Ovary (tissue), 9 donors: Measurements from ENCODE around the gene GPA33. TPM values are rescaled to one million over a fixed set of nuclear protein-coding genes. Genes with fewer than 3 reads are reported as not detected.

Source experiments
- DNase-seq, 5 donors: peaks; one replicate each; pipeline ENCODE4 v3.0.0-alpha.2; 2019 to 2020
- H3K27ac ChIP-seq, 2 donors: fragments of 200-600 bp; one replicate each; pipeline versions ENCODE4 v1.5.1 to v1.8.0; 2019 to 2022
- H3K27me3 ChIP-seq: fragments of 200-600 bp; one replicate; pipeline ENCODE4 v1.8.0; 2022
- H3K36me3 ChIP-seq: fragments of 200-600 bp; sonication (generic); one replicate; pipeline ENCODE4 v1.5.1; 2019
- H3K4me1 ChIP-seq: one replicate; pipeline ENCODE4 v1.8.1; 2013; ENCODE audit warnings: mild to moderate bottlenecking, moderate library complexity; ENCODE audit not compliant: insufficient read depth
- H3K4me3 ChIP-seq: fragments of 200-600 bp; sonication (generic); one replicate; pipeline ENCODE4 v1.5.1; 2017
- H3K9me3 ChIP-seq, 2 donors: fragments of 200-600 bp in 1 of 2; sonication (generic) in 1 of 2; one replicate each; pipeline versions ENCODE4 v1.5.1 to v1.8.1; 2013 to 2019; ENCODE audit warnings: mild to moderate bottlenecking in 1 of 2, moderate library complexity in 1 of 2
- EP300 ChIP-seq: sonication (generic); formaldehyde crosslinking; IDR thresholded peaks from one replicate; pipeline ENCODE4 v1.6.1; 2017; ENCODE audit warnings: antibody characterized with exemption
- POLR2A ChIP-seq: fragments of 450-650 bp; IDR thresholded peaks from one replicate; pipeline ENCODE4 v1.6.1; 2017; ENCODE audit warnings: antibody characterized with exemption, mild to moderate bottlenecking, moderate library complexity
- WGBS, 3 donors: extraction: QIAGEN DNeasy Blood & Tissue Kit in 1 of 3; methylation state at CpG; one replicate each; pipeline versions ENCODE4 v1.1.5 to v1.1.7; 2013 to 2017; 5-methylcytosine and 5-hydroxymethylcytosine counted together
- intact Hi-C, 4 donors: fragments of 100-400 bp; cut with DNase I; formaldehyde crosslinking; loops; one replicate each; pipeline versions ENCODE4 v1.11.0 to v1.15.1; 2022 to 2023
- polyA plus RNA-seq, 2 donors: library from polyadenylated mRNA; stranded (reverse); fragments of 200-250 nt in 1 of 2; fragments of 350-450 nt in 1 of 2; fragmentation: Illumina TruSeq in 1 of 2; extraction: RNeasy Lipid Tissue Mini Kit (QIAGEN cat#74804) in 1 of 2; gene quantifications; one replicate each; pipeline ENCODE4 v1.2.3, GENCODE V29; 2013 to 2014
- total RNA-seq, 7 donors: library from RNA; depleted of rRNA in 2 of 7; stranded (reverse); fragments of >200 nt in 2 of 7; fragmentation: NEBNext Ultra II Directional in 3 of 7; extraction: Animal tissue kit (Norgen Biotek cat#: 25700) in 3 of 7; gene quantifications; one replicate each; pipeline versions ENCODE4 v1.1.0 to v1.2.4, GENCODE V29; 2016 to 2023
- TF ChIP-seq, protein P1 (sequence below), 3 donors: fragments of 450-650 bp in 2 of 3; fragments of 200-600 bp in 1 of 3; IDR thresholded peaks; one replicate each; pipeline versions ENCODE4 v1.5.1 to v1.8.0; 2016 to 2022; ENCODE audit warnings: antibody characterized with exemption in 3 of 3, mild to moderate bottlenecking in 1 of 3
- donor health status: DM: no; HTN: no; CAD: no; lungs with moderate emphysema.
- donor health status: DM: no; HTN: no; CAD: no.
- donor health status: Bipolar disorder and iron deficiency.
- donor health status: DM: yes; HTN: yes; CAD: no.
- donor health status: DM: no; HTN: no; CAD: no.
- donor health status: DM: yes; HTN: yes; CAD: no.

GPA33 gene
- total and polyA plus RNA-seq, 9 donors = 0.06 to 1.3 (median 0.43) TPM; not detected in 5

- TF ChIP-seq, protein P1, sequence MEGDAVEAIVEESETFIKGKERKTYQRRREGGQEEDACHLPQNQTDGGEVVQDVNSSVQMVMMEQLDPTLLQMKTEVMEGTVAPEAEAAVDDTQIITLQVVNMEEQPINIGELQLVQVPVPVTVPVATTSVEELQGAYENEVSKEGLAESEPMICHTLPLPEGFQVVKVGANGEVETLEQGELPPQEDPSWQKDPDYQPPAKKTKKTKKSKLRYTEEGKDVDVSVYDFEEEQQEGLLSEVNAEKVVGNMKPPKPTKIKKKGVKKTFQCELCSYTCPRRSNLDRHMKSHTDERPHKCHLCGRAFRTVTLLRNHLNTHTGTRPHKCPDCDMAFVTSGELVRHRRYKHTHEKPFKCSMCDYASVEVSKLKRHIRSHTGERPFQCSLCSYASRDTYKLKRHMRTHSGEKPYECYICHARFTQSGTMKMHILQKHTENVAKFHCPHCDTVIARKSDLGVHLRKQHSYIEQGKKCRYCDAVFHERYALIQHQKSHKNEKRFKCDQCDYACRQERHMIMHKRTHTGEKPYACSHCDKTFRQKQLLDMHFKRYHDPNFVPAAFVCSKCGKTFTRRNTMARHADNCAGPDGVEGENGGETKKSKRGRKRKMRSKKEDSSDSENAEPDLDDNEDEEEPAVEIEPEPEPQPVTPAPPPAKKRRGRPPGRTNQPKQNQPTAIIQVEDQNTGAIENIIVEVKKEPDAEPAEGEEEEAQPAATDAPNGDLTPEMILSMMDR (IDR thresholded peaks at IDR 0.05) = no peak
- TF ChIP-seq EP300 (no peak), POLR2A (no peak)
- Histone ChIP-seq H3K27me3 (no peaks in the 10 kb centered on the region), H3K36me3 (no peaks in the 10 kb centered on the region), H3K9me3 (no peaks in the 10 kb centered on the region), H3K4me3 (no peak overlapping the region), H3K27ac (no peak overlapping the region), H3K4me1 (no peaks in the 10 kb centered on the region)
- WGBS, 3 donors = 81 to 87% (median 85%) methylated on average over 1 of the region's 1 CpG
- DNase-seq = no peak
- intact Hi-C loops = no loop called here
Measured at GRCh38 chr1:167022384-167022783, 67.8 kb downstream of the GPA33 start.

DNA sequence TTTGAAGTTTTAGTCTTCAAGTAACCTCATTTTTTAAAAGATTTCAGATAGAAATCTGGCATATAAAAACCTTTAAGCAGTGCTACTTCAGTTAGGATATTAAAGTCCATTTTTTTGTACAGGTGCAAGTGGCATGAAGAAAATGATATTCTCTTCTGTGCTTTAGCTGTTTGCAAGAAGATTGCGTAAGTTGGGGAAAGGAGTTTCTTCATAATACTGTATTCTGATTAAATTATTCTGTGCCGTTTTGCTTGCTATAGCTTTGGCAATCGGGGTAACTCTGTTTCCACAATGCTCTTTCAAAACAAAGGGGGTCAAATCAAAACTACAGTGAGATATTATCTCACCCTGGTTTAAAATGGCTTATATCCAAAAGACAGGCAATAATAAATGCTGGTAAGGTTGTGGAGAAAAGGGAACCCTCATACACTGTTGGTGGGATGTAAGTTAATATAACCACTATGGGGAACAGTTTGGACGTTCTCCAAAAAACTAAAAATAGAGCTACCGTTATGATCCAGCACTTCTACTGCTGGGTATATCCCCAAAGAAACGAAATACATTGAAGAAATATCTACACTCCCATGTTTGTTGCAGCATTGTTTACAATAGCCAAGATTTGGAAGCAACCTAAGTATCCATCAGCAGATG is 74.0 kb downstream of the GPA33 start:
- Histone ChIP-seq H3K27ac (no peak overlapping the region), H3K4me3 (no peak overlapping the region), H3K4me1 (no peaks in the 10 kb centered on the region), H3K9me3 (no peaks in the 10 kb centered on the region), H3K27me3 (no peaks in the 10 kb centered on the region), H3K36me3 (no peaks in the 10 kb centered on the region)
- intact Hi-C loops = no loop called here
- TF ChIP-seq, protein P1 (IDR thresholded peaks at IDR 0.05) = no peak
- no peak for TF ChIP-seq POLR2A
- no peak for TF ChIP-seq EP300
- 63 to 69% (median 63%) methylated on average over 6 of the region's 6 CpGs for WGBS, 3 donors
- DNase-seq = no peak

- no peak for DNase-seq
- Histone ChIP-seq H3K36me3 (no peaks in the 10 kb centered on the region), H3K4me1 (no peaks in the 10 kb centered on the region), H3K27ac (no peak overlapping the region), H3K27me3 (no peaks in the 10 kb centered on the region), H3K9me3 (no peaks in the 10 kb centered on the region), H3K4me3 (no peak overlapping the region)
- intact Hi-C loops = no loop called here
- no peak for TF ChIP-seq POLR2A
- TF ChIP-seq EP300 = no peak
- TF ChIP-seq, protein P1 (IDR thresholded peaks at IDR 0.05) = no peak
- 62 to 72% (median 62%) methylated on average over 8 of the region's 8 CpGs for WGBS, 3 donors
Measured at GRCh38 chr1:167013108-167013929, 76.9 kb downstream of the GPA33 start.

DNA sequence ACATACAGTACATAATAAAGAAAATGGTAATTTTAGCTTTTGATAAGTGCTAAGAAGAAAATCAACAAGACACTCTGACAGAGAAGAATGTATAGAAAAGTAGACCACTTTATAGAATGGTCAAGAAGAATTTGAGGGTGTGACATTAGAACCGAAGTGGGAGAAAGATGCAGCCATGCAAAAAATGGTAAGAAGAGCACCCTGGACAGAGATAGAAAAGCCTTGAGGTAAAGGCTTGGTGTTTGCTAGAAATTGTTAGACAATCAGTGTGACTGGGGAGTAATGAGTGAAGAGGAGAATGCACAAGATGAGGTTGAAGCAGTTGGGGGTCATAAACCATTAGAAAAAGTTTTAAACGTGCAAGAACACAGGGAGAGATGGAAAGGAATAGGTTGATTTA is 77.6 kb downstream of the GPA33 start:
- intact Hi-C loops = no loop called here
- H3K9me3 ChIP-seq = no peaks in the 10 kb centered on the region
- no peaks in the 10 kb centered on the region for H3K36me3 ChIP-seq
- TF ChIP-seq EP300 = no peak
- no peak for TF ChIP-seq POLR2A
- TF ChIP-seq, protein P1 (IDR thresholded peaks at IDR 0.05) = no peak
- no peaks in the 10 kb centered on the region for H3K27me3 ChIP-seq
- WGBS, 3 donors = 53 to 54% (median 54%) methylated on average over 2 of the region's 2 CpGs
- no peak overlapping the region for H3K4me3 ChIP-seq
- no peak overlapping the region for H3K27ac ChIP-seq
- DNase-seq = no peak
- no peaks in the 10 kb centered on the region for H3K4me1 ChIP-seq
